HEK293T (cell line): ENCODE data around the gene SH3D21.

Source experiments
- ARNT ChIP-seq: fragments of 450-650 bp; IDR thresholded peaks from 2 replicates; pipeline ENCODE4 v1.6.1; 2017; ENCODE audit warnings: mild to moderate bottlenecking
- CTBP1 ChIP-seq: fragments of 450-650 bp; IDR thresholded peaks from 2 replicates; pipeline ENCODE4 v1.6.1; 2016; ENCODE audit warnings: borderline replicate concordance
- ELF4 ChIP-seq: fragments of 450-650 bp; IDR thresholded peaks from 2 replicates; pipeline ENCODE4 v1.6.1; 2017; ENCODE audit warnings: antibody characterized with exemption
- FOXA1 ChIP-seq: fragments of 450-650 bp; IDR thresholded peaks from 2 replicates; pipeline ENCODE4 v1.6.1; 2016; ENCODE audit warnings: mild to moderate bottlenecking
- FOXK2 ChIP-seq: fragments of 450-650 bp; IDR thresholded peaks from 2 replicates; pipeline ENCODE4 v1.6.1; 2016; ENCODE audit warnings: mild to moderate bottlenecking
- FOXM1 ChIP-seq: fragments of 450-650 bp; IDR thresholded peaks from 2 replicates; pipeline ENCODE4 v1.6.1; 2017; ENCODE audit warnings: mild to moderate bottlenecking, borderline replicate concordance
- HDGF ChIP-seq: fragments of 450-650 bp; IDR thresholded peaks from 2 replicates; pipeline ENCODE4 v1.6.1; 2017; ENCODE audit warnings: antibody characterized with exemption, borderline replicate concordance
- LEF1 ChIP-seq: fragments of 450-650 bp; IDR thresholded peaks from 2 replicates; pipeline ENCODE4 v1.6.1; 2017; ENCODE audit warnings: mild to moderate bottlenecking, borderline replicate concordance
- PKNOX1 ChIP-seq: fragments of 450-650 bp; IDR thresholded peaks from 2 replicates; pipeline ENCODE4 v1.6.1; 2016
- SP1 ChIP-seq: fragments of 450-650 bp; IDR thresholded peaks from 2 replicates; pipeline ENCODE4 v1.6.1; 2017
- SUZ12 ChIP-seq: fragments of 450-650 bp; IDR thresholded peaks from 2 replicates; pipeline ENCODE4 v1.6.1; 2016; ENCODE audit warnings: mild to moderate bottlenecking
- TARDBP ChIP-seq: fragments of 450-650 bp; IDR thresholded peaks from 2 replicates; pipeline ENCODE4 v1.6.1; 2016
- ZNF384 ChIP-seq: fragments of 450-650 bp; IDR thresholded peaks from 2 replicates; pipeline ENCODE4 v1.6.1; 2016

- TF ChIP-seq FOXM1, result no peak
- no peak for TF ChIP-seq ELF4
- no peak for TF ChIP-seq HDGF
- no peak for TF ChIP-seq FOXA1
- no peak for TF ChIP-seq FOXK2
- TF ChIP-seq LEF1, result no peak
- TF ChIP-seq TARDBP, result no peak
- TF ChIP-seq CTBP1, result no peak
- TF ChIP-seq SP1, result no peak
- no peak for TF ChIP-seq ZNF384
- TF ChIP-seq PKNOX1, result no peak
- no peak for TF ChIP-seq SUZ12
- no peak for TF ChIP-seq ARNT
These were observed 48.3 kb downstream of the SH3D21 start for GRCh38 chr1:36354486-36354885.
